ENCODE results near the gene PLK1.
"Not testable (repeated sequence)": the region's sequence is repeated elsewhere in the genome, so short reads cannot be mapped to it uniquely, and the experiment has no call there.

The PLK1 gene

DNA sequence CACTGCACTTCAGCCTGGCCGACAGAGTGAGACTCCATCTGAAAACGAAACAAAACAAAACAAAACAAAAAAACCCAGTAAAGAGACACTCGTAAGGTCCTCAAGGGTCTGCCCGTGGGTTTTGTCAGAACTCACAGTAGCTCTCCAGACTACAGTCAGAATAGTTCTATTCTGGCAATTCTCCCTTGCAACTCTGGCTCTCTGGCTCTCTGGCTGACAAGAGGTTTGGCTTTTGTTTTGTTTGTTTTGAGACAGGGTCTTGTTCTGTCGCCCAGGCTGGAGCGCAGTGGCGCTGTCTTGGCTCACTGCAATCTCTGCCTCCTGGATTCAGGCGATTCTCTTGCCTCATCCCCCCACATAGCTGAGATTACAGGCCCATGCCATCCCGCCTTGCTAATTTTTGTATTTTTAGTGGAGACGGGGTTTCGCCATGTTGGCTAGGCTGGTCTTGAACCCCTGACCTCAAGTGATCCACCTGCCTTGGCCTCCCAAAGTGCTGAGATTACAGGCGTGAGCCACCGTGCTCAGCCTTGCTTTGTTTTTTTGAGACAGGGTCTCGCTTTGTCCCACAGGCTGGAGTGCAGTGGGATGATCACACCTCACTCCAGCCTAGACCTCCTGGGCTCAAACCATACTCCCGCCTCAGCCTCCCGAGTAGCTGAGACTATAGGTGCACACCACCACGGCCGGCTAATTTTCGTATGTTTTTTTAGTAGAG lies 55.6 kb downstream of the PLK1 start:
- ATAC-seq, result no peak

GRCh38 chr16:23737423-23738028 lies 58.8 kb downstream of the PLK1 start:
- ATAC-seq, result not testable (repeated sequence)

More for the DNA sequence above, 55.6 kb downstream of the PLK1 start:
- TF ChIP-seq POU6F1 (CRISPR knock-in tag; IDR thresholded peaks at IDR 0.05; ENCODE audit: borderline replicate concordance, low read depth) (no peak), ZNF565 (CRISPR knock-in tag; conservative IDR thresholded peaks at IDR 0.05; ENCODE audit: low read depth) (no peak), CREB5 (CRISPR knock-in tag; IDR thresholded peaks at IDR 0.05; ENCODE audit: low read depth) (no peak), OSR1 (CRISPR knock-in tag; IDR thresholded peaks at IDR 0.05) (no peak), ARNTL (CRISPR knock-in tag; IDR thresholded peaks at IDR 0.05; ENCODE audit: borderline replicate concordance, low read depth) (no peak), ISL1 (CRISPR knock-in tag; IDR thresholded peaks at IDR 0.05) (no peak), PPARA (CRISPR knock-in tag; IDR thresholded peaks at IDR 0.05; ENCODE audit: borderline replicate concordance) (no peak), ZNF70 (CRISPR knock-in tag; IDR thresholded peaks at IDR 0.05) (no peak), CSDC2 (CRISPR knock-in tag; IDR thresholded peaks at IDR 0.05) (no peak), RARB (CRISPR knock-in tag; IDR thresholded peaks at IDR 0.05) (no peak), PATZ1 (CRISPR knock-in tag; IDR thresholded peaks at IDR 0.05; ENCODE audit: borderline replicate concordance) (no peak), BACH2 (CRISPR knock-in tag; IDR thresholded peaks at IDR 0.05; ENCODE audit: borderline replicate concordance) (no peak), ZFP3 (CRISPR knock-in tag; IDR thresholded peaks at IDR 0.05) (no peak), ZFP30 (CRISPR knock-in tag; IDR thresholded peaks at IDR 0.05) (no peak)
- TF ChIP-seq, protein P1, sequence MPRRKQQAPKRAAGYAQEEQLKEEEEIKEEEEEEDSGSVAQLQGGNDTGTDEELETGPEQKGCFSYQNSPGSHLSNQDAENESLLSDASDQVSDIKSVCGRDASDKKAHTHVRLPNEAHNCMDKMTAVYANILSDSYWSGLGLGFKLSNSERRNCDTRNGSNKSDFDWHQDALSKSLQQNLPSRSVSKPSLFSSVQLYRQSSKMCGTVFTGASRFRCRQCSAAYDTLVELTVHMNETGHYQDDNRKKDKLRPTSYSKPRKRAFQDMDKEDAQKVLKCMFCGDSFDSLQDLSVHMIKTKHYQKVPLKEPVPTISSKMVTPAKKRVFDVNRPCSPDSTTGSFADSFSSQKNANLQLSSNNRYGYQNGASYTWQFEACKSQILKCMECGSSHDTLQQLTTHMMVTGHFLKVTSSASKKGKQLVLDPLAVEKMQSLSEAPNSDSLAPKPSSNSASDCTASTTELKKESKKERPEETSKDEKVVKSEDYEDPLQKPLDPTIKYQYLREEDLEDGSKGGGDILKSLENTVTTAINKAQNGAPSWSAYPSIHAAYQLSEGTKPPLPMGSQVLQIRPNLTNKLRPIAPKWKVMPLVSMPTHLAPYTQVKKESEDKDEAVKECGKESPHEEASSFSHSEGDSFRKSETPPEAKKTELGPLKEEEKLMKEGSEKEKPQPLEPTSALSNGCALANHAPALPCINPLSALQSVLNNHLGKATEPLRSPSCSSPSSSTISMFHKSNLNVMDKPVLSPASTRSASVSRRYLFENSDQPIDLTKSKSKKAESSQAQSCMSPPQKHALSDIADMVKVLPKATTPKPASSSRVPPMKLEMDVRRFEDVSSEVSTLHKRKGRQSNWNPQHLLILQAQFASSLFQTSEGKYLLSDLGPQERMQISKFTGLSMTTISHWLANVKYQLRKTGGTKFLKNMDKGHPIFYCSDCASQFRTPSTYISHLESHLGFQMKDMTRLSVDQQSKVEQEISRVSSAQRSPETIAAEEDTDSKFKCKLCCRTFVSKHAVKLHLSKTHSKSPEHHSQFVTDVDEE (CRISPR knock-in tag; IDR thresholded peaks at IDR 0.05), result no peak

GRCh38 chr16:23739516-23739915 lies 60.8 kb downstream of the PLK1 start:
- no peak for TF ChIP-seq ZFP30 (CRISPR knock-in tag; IDR thresholded peaks at IDR 0.05)
- no peak for TF ChIP-seq PPARA (CRISPR knock-in tag; IDR thresholded peaks at IDR 0.05; ENCODE audit: borderline replicate concordance)
- TF ChIP-seq BACH2 (CRISPR knock-in tag; IDR thresholded peaks at IDR 0.05; ENCODE audit: borderline replicate concordance), result no peak
- TF ChIP-seq ZNF8 (CRISPR knock-in tag; IDR thresholded peaks at IDR 0.05), result no peak
- TF ChIP-seq ZC3H10 (CRISPR knock-in tag; IDR thresholded peaks at IDR 0.05), result no peak
- no peak for TF ChIP-seq SNAI2 (CRISPR knock-in tag; IDR thresholded peaks at IDR 0.05)
- no peak for TF ChIP-seq ZNF565 (CRISPR knock-in tag; conservative IDR thresholded peaks at IDR 0.05; ENCODE audit: low read depth)
- TF ChIP-seq, protein P1 (CRISPR knock-in tag; IDR thresholded peaks at IDR 0.05), result no peak
- TF ChIP-seq TOX (CRISPR knock-in tag; IDR thresholded peaks at IDR 0.05; ENCODE audit: borderline replicate concordance), result no peak
- no peak for TF ChIP-seq ARNTL (CRISPR knock-in tag; IDR thresholded peaks at IDR 0.05; ENCODE audit: borderline replicate concordance, low read depth)
- no peak for TF ChIP-seq OSR1 (CRISPR knock-in tag; IDR thresholded peaks at IDR 0.05)
- TF ChIP-seq RARB (CRISPR knock-in tag; IDR thresholded peaks at IDR 0.05), result no peak
- TF ChIP-seq ZFP3 (CRISPR knock-in tag; IDR thresholded peaks at IDR 0.05), result no peak
- no peak for TF ChIP-seq ZNF70 (CRISPR knock-in tag; IDR thresholded peaks at IDR 0.05)
- no peak for TF ChIP-seq ISL1 (CRISPR knock-in tag; IDR thresholded peaks at IDR 0.05)
- TF ChIP-seq GLIS3 (CRISPR knock-in tag; IDR thresholded peaks at IDR 0.05), result no peak
- no peak for TF ChIP-seq POU6F1 (CRISPR knock-in tag; IDR thresholded peaks at IDR 0.05; ENCODE audit: borderline replicate concordance, low read depth)
- TF ChIP-seq ESRRG (CRISPR knock-in tag; IDR thresholded peaks at IDR 0.05), result no peak
- no peak for TF ChIP-seq CSDC2 (CRISPR knock-in tag; IDR thresholded peaks at IDR 0.05)
- no peak for TF ChIP-seq PATZ1 (CRISPR knock-in tag; IDR thresholded peaks at IDR 0.05; ENCODE audit: borderline replicate concordance)
- no peak for ATAC-seq
